Endometrial microvascular endothelial cells (primary cell): ENCODE data around the gene KIAA1958. TPM values are rescaled to one million over a fixed set of nuclear protein-coding genes. Genes with fewer than 3 reads are reported as not detected.

Source experiments
- in situ Hi-C: cut with HindIII; loops from 2 replicates; pipeline ENCODE4 v1.10.0; 2017; ENCODE audit warnings: low sequenced_read_pairs, low pct_unique_long_range_greater_than_20kb; ENCODE audit errors: inconsistent ontology term
- total RNA-seq: library from RNA; depleted of rRNA; stranded (reverse); fragments of >200 nt; gene quantifications from one replicate; pipeline ENCODE4 v1.2.3, GENCODE V29; 2015; ENCODE audit errors: inconsistent ontology term

Gene KIAA1958
- total RNA-seq, 1 donor from 2014 or later, result 0.46 TPM

DNA sequence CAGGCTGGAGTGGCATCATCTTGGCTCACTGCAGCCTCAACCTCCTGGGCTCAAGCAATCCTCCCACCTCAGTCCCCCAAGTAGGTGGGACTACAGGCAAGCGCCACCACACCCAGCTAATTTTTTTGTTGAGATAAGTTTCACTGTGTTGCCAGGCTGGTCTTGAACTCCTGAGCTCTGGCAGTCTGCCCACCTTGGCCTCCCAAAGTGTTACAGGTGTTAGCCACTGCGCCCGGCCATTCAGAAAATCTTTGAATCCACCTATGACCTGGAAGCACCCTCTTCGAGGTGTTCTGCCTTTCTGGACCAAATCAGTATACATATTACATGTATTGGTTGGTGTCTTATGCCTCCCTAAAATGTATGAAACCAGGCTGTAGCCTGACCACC, 61.4 kb downstream of the KIAA1958 start:
- in situ Hi-C loops, result no loop called here

DNA sequence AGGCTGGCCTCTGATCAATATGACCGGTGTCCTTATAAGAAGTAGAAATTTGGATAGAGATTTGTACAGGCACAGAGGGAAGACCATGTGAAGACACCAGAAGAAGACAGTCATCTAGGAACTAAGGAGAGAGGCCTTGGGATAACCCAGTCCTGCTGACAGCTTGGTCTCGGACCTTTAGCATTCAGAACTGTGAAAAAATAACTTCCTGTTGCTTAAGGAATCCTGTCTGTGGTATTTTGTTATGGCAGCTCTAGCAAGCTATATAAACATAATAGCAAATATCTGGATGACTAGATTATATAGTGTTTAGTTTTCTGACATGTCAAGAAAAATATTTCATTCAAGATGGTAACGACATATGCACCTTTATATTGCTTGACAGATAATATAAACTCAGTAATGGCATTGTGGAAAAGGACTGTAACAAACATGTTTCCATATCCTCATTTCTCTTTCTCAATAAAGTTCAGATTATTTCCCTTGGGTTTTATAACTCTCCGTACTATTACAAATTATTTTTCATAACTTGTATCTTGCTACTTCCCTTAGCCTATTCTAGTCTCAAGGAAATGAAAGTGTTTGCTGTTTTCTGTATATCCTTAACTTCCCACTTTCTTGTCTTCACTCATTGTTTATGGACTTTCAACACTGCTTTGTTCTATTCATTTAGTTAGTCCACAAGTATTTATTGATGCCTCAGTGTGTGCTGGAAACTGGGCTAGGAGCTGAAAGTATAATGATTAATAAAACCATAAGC, 62.4 kb downstream of the KIAA1958 start:
- in situ Hi-C loops, result no loop called here

DNA sequence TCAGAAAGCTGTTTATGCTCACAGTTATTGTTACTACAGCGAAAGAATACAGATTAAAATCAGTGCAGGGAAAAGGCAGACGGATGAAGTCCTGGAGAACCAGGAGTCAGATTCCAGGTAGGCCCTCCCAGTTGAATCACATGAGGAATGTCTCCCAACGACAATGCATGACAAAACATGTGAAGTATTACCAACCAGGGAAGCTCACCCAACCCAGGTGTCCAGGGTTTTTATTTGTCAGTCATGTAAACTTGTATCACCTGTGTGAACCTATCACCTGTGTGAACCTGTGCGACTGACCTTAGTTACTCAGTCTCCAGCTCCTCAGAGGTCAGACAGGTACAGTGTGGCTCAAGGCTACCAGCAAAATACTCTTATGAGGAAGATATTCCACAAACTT, 63.9 kb downstream of the KIAA1958 start:
- in situ Hi-C loops, result no loop called here

DNA sequence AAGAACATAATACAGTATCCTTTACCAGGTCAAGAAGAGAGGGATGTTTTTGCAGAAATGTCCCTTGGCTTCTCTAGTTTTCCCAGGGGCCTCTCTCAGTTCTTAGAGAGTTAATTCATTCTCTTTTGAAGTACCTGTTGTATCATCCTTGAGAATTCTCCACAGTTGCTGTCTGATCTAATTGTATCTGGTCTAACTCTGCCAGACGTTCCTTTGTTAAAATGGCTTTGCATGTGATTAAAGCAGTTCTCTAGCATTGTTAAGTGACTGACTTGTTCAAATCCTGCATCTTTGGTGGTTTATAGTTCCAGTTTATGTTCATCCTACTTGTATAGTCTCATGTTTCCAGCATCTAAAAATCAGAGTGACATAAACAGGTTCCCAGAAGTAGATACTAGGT, 65.0 kb downstream of the KIAA1958 start:
- in situ Hi-C loops, result no loop called here

DNA sequence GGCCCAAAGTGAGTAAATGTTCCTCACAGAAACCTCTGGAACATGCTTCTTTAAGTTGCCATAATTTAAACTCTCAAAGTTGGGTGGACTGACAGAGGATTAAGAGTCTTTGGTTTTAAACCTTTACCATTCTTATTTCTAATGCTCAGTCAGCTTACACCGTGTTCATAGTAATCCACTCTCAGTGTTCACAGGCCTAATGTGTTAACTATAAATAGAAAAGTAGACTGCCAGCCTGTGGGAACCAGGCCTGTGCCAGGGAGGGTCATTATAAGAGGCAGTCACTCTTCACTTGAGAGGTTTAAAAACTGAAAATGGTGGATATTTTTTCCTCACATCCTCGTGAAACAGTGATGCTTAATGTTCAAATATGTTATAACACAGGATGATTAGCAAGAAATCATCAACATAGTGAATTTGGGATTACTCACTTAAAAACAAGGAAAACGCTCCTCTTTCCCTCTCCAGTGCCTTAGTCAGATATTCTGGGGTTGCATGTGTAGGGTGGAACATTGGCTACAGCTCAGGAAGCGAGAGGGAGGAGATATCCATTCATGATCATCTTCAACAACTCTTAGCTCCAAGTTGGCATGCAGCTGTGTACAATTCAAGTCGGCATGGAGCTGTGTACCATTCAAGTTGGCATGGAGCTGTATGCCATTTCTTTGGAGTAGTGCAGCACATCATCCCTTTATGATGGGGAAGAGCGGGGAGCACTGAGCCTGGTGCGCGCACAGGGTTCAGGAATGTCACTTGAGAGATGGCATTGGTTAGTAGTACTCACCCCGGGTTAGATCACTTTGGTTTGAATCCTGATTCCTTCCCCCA, 65.8 kb downstream of the KIAA1958 start:
- in situ Hi-C loops, result no loop called here

DNA sequence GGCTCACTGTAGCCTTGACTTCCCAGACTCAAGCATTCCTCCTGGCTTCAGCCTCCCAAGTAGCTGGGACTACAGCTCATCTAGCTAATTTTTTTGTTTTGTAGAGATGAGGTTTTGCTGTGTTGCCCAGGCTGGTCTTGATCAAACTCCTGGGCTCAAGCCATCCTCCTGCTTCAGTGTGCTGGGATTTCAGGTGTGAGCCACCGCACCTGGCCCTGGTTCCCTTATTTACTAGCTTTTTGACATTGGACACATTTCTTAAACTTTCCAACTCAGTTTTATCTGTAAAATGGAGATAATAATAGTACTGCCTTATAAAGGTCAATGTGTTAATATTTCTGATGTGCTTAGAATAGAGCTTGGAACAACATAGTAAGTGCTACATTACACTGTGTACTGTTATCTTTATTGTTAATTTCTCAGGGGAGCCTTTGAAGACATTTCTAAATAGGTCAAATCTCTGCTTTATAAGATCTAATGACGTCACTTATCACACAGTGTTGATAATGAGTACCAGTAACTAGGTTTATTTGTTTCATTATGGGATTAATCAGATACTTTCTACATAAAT, 66.7 kb downstream of the KIAA1958 start:
- in situ Hi-C loops, result no loop called here

DNA sequence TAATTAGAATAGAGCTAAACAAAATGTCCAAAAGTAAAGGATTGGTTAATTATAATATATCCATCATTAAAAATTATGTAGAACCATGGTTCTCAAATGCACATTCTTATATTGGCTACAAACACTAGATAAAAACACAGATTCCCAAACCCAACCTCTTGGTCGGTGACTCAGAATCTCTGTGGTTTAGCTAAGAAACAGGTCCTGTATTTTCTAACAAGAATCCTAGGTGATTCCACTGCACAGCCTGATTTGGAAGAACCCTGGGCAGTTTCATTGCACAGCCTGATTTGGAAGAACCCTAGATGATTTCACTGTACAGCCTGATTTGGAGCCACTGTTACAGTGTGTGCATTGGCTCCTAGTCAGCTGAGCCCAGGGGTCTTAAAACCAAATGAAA, 67.9 kb downstream of the KIAA1958 start:
- in situ Hi-C loops, result no loop called here

DNA sequence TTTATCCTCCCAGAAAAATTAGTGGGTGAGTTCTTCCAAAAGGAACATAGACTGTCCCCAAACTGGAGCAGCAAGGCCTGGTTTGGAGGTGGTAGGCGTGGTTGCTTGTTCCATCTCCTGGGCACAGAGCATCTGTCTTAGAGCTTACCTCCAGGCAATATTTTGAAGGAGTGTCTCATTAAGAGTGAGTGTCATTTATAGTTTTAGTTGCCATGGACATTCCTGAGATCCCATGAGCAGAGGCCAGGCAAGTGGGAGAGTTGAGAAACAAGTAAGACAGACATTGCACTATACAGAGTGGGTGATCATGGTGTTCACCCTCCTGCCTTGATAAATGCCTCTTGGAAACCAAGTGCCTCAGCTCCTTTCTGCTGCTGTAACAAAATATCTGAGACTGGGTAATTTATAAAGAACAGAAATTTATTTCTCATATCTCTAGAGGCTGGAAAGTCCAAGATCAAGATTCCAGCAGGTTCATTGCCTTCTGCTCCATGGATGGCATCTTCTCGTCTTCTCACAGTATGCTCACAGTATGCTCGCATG, 68.5 kb downstream of the KIAA1958 start:
- in situ Hi-C loops, result no loop called here

DNA sequence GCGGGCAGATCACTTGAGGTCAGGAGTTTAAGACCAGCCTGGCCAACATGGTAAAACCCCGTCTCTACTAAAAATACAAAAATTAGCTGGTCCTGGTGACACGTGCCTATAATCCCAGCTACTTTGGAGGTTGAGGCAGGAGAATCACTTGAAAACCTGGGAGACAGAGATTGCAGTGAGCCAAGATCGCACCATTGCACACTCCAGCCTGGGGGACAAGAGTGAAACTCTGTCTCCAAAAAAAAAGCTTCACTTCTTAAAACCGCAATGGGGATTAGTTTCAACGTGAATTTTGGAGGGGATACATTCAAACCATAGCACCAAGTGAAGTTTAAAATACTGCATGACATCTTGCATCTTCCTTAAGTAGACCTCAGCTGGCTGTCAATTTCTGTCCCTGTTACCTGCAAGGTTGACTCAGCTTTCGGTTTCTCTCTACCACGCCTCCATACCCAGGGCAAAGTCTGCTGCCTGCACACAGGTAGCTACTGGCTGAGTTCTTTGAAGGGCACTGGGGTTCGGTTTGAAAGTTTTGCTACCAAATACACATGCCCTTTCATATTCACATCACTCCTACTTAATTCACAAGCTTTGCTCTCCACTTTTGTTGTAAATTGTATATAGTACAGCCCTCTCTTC, 69.3 kb downstream of the KIAA1958 start:
- in situ Hi-C loops, result no loop called here

DNA sequence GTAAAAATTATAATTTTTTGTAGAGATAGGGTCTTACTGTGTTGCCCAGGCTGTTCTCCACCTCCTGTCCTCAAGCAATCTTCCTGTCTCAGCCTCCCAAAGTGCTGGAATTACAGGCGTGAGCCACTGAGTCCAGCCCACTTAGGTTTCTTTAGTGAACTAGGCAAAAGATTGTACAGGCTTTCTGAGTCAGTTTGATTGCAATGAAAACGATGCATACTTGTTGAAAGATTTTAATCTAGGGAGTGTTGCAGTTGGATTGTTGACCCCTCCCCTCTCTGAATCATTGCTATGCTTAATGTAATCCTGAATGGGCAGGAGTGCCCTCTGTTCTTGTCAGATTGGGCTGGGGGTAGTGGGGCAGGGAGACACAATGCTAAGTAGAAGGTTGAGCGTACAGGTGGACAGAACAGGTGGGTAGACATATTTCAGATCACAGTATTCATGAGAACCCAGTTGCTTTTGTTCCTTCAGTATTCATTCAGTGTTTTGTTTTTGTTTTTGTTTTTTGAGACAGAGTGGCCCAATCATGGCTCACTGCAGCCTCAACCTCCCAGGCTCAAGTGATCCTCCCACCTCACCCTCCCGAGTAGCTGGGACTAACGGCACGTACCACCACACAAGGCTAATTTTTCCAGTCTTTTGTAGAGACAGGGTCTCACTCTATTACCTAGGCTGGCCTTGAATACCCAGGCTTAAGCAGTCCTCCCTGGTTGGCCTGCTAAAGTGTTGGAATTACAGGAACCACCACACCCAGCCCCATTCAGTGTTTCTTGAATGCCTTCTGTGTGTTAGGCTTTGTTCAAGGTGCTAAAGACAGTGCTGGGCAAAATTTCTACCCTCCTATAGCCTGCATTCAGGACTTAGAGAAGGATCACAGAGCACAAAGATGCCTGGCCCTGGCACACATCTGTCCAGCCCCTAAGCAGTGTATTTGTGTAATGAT, 70.1 kb downstream of the KIAA1958 start:
- in situ Hi-C loops, result no loop called here

DNA sequence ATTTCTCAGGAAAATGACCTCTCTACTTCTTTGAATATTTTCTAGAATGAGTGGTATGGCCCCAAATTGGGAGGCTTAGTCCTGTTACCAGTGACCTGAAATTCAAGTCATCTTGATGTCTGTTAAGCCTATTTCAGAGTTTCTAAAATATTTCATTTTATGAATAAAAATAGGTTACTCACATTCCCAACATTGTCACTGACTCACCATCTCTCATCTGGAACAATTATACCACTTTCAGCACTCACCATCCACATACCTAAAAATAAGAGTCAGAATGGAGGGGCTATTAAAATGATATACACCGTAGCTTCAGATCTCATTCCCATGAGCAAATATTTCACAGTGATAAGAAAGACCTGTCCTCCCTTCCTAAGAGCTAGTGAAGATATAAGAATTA, 71.8 kb downstream of the KIAA1958 start:
- in situ Hi-C loops, result no loop called here

DNA sequence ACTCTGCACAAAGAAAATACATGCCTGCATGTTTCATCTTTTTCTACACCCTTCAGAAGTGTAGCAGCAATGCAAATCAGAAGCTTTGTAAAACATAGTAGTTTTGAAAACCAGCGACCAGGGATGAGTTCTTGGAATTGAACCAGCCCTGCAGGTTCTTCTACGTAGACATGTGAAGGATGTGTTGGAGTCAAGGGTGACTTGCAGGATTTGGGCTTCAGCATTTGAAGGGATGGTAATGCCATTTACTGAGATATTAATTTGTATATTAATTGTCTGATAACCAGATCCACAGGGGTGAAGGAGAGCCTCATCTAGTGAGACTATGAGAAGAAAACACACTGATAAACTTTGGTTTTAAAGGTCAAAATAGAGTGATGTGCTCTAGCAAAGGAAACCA, 72.4 kb downstream of the KIAA1958 start:
- in situ Hi-C loops, result no loop called here

DNA sequence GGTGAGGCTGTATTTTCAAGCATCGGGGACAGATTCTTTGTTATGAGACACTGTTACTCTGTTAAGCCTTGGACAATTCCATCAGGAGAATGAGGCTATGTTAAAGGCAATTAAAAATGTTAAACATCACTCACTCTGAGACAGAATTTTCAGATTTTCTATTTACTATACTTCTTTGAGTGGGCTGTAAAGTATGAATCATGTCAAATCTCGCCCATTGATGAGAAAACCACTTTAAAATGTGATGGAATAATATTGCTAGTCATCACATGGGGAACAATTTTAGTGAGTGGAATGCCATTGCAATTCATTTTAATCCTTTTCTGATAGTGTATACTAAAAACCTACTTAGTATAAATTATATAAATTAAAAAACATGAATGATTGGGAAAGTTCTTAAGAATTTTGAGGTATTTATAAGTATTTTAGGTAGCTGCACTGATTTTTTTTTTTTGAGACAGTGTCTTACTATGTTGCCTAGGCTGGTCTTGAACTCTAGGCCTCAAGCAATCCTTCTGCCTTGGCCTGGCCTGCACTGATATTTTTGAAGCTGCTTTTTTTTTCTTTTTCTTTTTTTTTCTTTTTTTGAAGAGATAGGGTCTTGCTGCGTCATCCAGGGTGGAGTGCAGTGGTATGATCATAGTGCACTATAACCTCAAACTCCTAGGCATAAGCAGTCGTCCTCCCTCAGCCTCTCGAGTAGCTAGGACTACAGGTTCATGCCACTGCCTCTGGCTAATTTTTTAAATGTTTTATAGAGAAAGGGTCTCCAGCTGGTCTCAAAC, 73.2 kb downstream of the KIAA1958 start:
- in situ Hi-C loops, result no loop called here

DNA sequence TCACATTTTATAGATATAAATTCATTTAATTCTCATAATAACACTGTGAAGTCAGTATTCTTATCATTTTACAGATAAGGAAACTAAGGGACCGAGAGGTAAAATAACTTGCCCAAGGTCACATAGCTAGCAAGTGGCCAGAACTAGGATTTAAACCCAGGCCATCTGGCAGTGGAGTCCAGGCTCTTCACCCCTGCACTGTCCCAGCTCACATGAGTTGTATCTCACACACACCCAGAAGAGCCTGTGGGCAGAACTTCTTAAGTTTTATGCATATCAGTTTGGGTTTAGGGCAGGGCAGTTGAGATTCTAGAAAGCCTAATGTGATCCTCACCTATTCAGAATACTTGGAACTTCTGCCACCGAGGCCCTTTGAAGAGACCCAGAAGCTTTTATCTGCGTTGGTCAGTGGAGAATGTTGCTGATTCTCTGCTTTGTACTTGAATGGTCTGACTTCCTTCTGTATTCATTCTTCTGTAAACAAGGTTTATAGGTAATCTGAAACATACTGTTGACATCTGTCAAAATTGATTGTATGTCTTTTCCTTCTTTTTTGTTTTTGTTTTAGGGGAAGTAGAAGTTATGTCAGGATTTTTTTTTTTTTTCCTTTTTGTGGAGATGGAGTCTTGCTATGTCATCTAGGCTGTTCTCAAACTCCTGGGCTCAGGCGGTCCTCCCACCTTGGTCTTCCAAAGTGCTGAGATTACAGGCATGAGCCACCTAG, 75.8 kb downstream of the KIAA1958 start:
- in situ Hi-C loops, result no loop called here

DNA sequence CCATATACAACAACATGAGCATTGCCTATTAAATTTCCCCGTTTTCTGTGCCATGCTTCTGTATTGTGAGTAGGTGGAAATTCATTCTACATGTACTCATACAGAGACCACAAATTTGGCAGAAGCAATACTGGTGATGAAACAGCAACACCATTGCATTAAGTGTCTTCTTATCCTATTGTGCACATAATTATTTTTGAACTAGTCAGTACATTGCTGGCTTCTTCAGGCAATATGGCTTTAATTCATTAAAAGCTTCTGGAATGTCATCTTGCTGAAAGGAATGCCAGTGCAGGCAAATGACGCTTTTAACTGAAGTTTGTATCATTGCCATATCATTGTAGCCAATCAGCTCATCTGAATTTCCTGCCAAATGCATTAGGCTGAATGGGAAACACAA, 82.6 kb downstream of the KIAA1958 start:
- in situ Hi-C loops, result no loop called here

DNA sequence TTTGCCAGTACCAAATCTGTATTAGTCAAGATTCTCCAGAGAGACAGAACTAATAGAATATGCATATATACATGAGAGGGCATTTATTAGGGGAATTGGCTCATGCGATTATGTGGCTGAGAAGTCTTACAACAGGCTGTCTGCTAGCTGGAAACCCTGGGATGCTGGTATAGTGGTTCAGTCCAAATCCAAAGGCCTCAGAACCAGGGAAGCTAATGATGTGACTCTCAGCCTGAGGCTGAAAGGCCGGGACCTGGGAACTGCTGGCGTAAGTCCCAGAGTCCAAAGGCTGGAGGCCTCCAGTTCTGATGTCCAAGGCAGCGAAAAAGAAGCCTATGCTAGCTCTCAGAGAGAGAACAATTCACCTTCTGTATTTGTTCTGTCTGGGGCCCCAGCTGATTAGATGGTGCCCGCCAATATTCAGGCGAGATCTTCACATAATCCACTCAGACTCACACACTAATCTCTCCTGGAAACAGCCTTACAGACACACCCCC, 84.1 kb downstream of the KIAA1958 start:
- in situ Hi-C loops, result no loop called here
